ENCODE data around the gene C1QTNF9. TPM values are rescaled to one million over a fixed set of nuclear protein-coding genes. Genes with fewer than 3 reads are reported as not detected.

C1QTNF9 gene
- total RNA-seq, 1 experiment from 2014 or later, result not detected

DNA sequence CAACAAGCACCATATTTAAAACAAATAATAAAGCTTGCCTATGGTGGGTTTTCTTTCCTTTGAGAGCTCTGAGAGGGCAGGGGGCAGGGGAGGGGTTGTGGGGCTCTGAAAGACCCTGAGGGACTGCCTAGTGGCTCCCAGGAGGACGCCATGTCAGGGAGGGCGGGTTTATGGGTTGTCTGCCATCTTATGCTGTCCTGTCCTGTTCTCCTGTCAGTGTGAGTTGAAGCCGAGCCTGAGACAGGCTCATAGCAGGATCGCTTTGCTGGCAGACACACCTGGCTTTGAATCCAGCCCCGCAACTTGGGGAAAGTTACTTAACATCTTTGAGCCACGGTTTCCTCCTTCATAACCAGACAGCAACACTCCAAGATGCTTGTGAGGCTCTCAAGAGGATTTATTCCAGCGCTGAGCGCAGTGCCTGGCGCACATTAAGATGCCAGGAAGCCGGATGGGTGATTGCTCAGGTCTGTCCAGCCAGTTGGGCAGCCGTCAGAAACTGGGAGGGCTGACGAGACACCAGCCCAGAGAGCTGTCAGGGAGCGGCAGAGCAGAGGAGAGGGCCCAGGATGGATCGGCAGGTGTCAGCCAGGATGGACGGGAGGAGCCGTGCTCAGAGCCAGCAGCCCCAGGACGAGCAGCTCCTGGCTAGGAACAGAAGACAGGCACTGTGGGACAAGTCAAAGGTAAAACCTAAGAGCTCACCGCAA lies 36.8 kb upstream of the C1QTNF9 start:
- Histone ChIP-seq H3K9me3 (ENCODE audit: control insufficient read depth, insufficient read depth, low read depth, low read length) (no peaks in the 10 kb centered on the region), H3K4me1 (ENCODE audit: control insufficient read depth, insufficient read depth, low read length) (no peaks in the 10 kb centered on the region), H3K36me3 (ENCODE audit: control insufficient read depth, insufficient read depth, low read length) (no peaks in the 10 kb centered on the region), H3K27ac (ENCODE audit: low read length) (no peak overlapping the region), H3K27me3 (ENCODE audit: control insufficient read depth, insufficient read depth, low read length) (no peaks in the 10 kb centered on the region), H3K4me3 (ENCODE audit: low read depth in 2 of 2, low read length in 2 of 2) (no peak overlapping the region; a peak in 1 of 4 replicates)
- TF ChIP-seq CTCF (IDR thresholded peaks at IDR 0.05) (no peak), POLR2AphosphoS5 (IDR thresholded peaks at IDR 0.05; ENCODE audit: low read depth, low read length) (no peak), SIN3A (IDR thresholded peaks at IDR 0.05; ENCODE audit: borderline replicate concordance, insufficient read depth, low read depth, low read length) (no peak), REST (IDR thresholded peaks at IDR 0.05; ENCODE audit: insufficient read depth in 1 of 2, low read depth in 2 of 2, low read length in 1 of 2) (no peak), TCF7L2 (IDR thresholded peaks at IDR 0.05; ENCODE audit: low read depth, low read length) (no peak)
- intact Hi-C loops (cut with micrococcal nuclease; ENCODE audit: unreplicated experiment) (no loop called here), in situ Hi-C loops (cut with HindIII; ENCODE audit: low pct_unique_long_range_greater_than_20kb, low sequenced_read_pairs) (no loop called here)
- ATAC-seq (no peak), DNase-seq (ENCODE audit: low read depth, low spot score) (no peak)
- CTCF ChIA-PET, result no interaction called here
- no TSS peak for BruUV-seq (replicated peaks)
- POLR2A ChIA-PET, result no interaction called here

DNA sequence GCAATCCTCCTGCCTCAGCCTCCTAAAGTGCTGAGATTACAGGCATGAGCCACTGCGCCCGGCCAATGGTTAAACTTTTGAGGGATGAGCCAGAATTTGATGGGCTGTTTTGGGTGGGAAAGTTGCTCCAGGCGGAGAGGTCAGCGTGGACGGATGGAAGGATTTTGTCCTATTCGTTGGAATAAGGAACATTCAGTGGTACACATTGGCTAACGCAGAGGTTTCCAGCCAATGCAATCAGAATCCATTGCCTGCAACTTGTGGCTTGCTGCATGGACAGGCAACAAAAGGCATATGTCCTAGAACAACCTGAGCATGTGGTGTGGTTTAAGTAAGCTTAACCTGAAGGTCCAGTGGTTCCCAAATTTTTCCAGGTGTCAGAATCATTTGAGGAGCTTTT lies 35.5 kb upstream of the C1QTNF9 start:
- H3K36me3 ChIP-seq (ENCODE audit: control insufficient read depth, insufficient read depth, low read length), result no peaks in the 10 kb centered on the region
- no peak overlapping the region for H3K4me3 ChIP-seq (ENCODE audit: low read depth in 2 of 2, low read length in 2 of 2)
- no peaks in the 10 kb centered on the region for H3K9me3 ChIP-seq (ENCODE audit: control insufficient read depth, insufficient read depth, low read depth, low read length)
- TF ChIP-seq CTCF (IDR thresholded peaks at IDR 0.05) (no peak), REST (IDR thresholded peaks at IDR 0.05; ENCODE audit: insufficient read depth in 1 of 2, low read depth in 2 of 2, low read length in 1 of 2) (no peak), POLR2AphosphoS5 (IDR thresholded peaks at IDR 0.05; ENCODE audit: low read depth, low read length) (no peak), TCF7L2 (IDR thresholded peaks at IDR 0.05; ENCODE audit: low read depth, low read length) (no peak), SIN3A (IDR thresholded peaks at IDR 0.05; ENCODE audit: borderline replicate concordance, insufficient read depth, low read depth, low read length) (no peak)
- no peak for ATAC-seq
- H3K4me1 ChIP-seq (ENCODE audit: control insufficient read depth, insufficient read depth, low read length), result no peaks in the 10 kb centered on the region
- intact Hi-C loops (cut with micrococcal nuclease; ENCODE audit: unreplicated experiment) (no loop called here), in situ Hi-C loops (cut with HindIII; ENCODE audit: low pct_unique_long_range_greater_than_20kb, low sequenced_read_pairs) (no loop called here)
- H3K27ac ChIP-seq (ENCODE audit: low read length), result no peak overlapping the region
- no peak for DNase-seq (ENCODE audit: low read depth, low spot score)
- no peaks in the 10 kb centered on the region for H3K27me3 ChIP-seq (ENCODE audit: control insufficient read depth, insufficient read depth, low read length)
- no TSS peak for BruUV-seq (replicated peaks)
- POLR2A ChIA-PET, result no interaction called here
- CTCF ChIA-PET, result no interaction called here

Measured in Panc1 (cell line).